GM20000 (cell line): ENCODE results near the gene PRSS2.
"Not testable (repeated sequence)": the region's sequence is repeated elsewhere in the genome, so short reads cannot be mapped to it uniquely, and the experiment has no call there.

Experiments used
- DNase-seq: peaks from one replicate; pipeline ENCODE4 v3.0.0; 2012; ENCODE audit warnings: low spot score
- TF ChIP-seq, protein P1 (sequence below): IDR thresholded peaks from 2 replicates; pipeline ENCODE4 v1.5.1; 2012; ENCODE audit warnings: mild to moderate bottlenecking, control low read depth; ENCODE audit errors: extremely low read depth, missing control alignments

PRSS2 gene

DNA sequence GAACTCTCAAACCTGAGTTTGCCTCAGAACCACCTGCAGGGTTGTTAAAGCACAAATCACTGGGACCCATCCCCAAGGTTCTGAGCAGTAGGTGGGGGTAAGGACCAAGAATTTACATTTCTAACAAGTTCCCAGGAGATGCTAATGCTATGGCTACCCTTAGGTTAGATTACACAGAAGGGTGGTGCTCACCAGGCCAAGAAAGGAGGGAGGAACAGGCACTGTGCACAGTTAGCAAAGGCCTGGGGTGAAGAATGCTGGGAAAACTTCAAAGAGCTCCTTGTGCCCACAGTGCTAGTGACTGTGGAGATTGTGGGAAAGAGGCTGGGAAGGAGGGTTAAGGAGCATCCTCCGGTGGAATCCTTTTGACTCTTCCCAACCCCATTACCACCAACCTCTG, 8.7 kb upstream of the PRSS2 start:
- TF ChIP-seq, protein P1, sequence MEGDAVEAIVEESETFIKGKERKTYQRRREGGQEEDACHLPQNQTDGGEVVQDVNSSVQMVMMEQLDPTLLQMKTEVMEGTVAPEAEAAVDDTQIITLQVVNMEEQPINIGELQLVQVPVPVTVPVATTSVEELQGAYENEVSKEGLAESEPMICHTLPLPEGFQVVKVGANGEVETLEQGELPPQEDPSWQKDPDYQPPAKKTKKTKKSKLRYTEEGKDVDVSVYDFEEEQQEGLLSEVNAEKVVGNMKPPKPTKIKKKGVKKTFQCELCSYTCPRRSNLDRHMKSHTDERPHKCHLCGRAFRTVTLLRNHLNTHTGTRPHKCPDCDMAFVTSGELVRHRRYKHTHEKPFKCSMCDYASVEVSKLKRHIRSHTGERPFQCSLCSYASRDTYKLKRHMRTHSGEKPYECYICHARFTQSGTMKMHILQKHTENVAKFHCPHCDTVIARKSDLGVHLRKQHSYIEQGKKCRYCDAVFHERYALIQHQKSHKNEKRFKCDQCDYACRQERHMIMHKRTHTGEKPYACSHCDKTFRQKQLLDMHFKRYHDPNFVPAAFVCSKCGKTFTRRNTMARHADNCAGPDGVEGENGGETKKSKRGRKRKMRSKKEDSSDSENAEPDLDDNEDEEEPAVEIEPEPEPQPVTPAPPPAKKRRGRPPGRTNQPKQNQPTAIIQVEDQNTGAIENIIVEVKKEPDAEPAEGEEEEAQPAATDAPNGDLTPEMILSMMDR, result no peak

DNA sequence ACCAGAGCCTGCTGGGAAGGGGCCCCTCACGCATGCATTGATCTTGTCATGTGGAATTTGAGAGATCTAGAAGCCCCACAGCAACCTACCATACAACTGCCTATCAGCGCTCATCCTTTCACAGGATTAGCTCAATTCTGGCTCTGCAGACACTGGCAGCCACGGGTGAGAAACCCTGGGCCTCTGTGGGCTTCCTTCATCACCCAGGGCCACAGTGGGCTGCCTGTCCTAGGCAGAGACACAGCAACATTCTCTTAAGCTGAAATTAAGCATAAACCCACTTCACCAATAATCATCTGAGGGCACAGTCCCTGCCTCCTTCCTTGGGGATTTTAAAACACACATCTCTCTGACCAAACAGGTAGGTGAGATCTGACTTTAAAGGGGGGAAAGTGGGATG, 3.3 kb upstream of the PRSS2 start:
- DNase-seq, result no peak
- TF ChIP-seq, protein P1, result no peak

More for the DNA sequence above, 8.7 kb upstream of the PRSS2 start:
- no peak for DNase-seq

DNA sequence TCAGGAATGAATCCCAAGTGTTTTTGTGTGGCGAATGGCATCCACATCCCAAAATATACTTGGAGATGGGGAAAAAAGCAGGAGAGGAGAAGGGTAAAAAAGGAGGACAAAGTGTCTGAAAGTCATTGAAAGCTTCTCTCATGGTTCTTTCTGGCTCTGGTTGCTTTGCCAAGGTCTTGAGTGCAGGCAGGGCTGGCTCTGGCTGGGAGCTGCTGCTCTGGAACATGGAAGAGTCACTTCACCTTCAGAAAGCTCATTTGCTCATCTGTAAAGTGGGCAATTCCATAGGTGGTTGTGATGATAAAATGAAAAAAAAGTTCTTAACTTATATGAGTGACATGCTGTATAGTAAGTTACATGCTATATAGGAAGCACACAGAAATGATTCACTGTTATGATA, 2.9 kb upstream of the PRSS2 start:
- TF ChIP-seq, protein P1, result no peak
- no peak for DNase-seq

DNA sequence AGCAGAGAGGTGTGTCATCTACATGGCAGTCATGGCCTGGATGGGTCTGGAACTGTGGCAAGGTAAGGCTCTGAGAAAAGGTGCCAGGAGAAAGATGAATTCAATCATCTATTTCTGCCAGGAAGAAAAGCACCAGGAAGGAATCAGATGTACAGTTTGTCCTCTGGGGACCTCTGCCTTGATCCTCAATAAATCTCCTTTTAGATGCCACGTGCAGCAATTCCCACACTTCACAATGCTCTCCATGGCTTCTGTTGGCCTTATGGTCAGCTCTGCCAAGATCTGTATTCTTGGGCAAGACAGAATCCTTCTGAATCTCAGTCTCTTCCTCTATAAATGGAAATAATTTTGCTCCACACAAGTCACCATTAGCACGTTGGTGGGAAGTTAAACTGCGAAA, 1.9 kb upstream of the PRSS2 start:
- not testable (repeated sequence) for DNase-seq

DNA sequence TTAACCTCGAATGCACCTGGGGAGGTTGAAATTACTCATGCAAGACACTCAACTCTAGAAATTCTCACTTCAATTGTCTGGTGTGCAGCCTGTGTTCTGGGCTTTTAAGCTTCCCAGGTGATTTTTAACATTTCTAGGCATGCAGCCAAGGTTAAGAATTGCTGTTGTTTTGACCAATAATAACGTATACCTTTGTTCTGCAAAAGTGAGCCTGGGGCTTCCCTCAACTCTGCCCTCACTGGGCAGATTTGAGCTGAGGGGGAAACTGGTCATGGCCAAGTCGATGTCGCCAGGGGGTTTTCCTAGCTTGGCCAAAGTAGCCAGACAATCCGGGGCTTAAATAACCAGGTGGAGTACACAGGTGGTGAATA, 568 bp downstream of the PRSS2 start:
- DNase-seq, result no peak
- TF ChIP-seq, protein P1, result no peak

DNA sequence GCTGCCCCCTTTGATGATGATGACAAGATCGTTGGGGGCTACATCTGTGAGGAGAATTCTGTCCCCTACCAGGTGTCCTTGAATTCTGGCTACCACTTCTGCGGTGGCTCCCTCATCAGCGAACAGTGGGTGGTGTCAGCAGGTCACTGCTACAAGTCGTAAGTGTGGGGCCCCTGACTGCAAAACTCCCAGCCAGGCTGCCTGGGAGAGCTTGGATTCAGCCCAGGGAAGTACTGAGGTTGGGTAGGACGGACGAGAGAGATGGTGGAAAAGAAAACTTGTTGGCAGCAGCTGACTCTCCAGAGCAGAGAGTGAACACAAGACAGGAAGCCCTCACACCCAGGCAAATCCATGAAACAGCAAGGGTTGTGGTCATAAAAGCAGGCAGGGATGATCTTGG, 1.3 kb downstream of the PRSS2 start:
- no peak for DNase-seq
- TF ChIP-seq, protein P1, result no peak

DNA sequence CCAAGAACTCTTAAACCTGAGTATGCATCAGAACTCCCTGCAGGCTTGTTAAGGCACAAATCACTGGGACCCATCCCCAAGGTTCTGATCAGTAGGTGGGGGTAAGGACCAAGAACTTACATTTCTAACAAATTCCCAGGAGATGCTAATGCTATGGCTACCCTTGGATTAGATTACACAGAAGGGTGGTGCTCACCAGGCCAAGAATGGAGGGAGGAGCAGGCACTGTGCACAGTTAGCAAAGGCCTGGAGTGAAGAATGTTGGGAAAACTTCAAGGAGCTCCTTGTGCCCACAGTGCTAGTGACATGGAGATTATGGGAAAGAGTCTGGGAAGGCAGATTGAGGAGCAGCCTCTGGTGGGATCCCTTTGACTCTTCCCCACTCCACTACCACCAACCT, 1.9 kb downstream of the PRSS2 start:
- DNase-seq, result no peak
- TF ChIP-seq, protein P1, result no peak

DNA sequence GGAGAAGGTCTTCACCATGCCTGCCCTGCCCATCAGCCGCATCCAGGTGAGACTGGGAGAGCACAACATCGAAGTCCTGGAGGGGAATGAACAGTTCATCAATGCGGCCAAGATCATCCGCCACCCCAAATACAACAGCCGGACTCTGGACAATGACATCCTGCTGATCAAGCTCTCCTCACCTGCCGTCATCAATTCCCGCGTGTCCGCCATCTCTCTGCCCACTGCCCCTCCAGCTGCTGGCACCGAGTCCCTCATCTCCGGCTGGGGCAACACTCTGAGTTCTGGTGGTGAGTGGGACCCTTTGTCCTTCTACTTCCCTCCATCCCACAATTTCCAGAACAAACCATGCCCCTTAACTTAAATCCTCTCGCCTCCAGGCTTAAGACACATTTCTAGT, 2.5 kb downstream of the PRSS2 start:
- DNase-seq, result no peak
- TF ChIP-seq, protein P1, result no peak
